ENCODE results near the gene SETBP1.

SETBP1 gene

GRCh38 chr18:44821924-44822323 lies 141.2 kb downstream of the SETBP1 start:
- no peak for DNase-seq

- DNase-seq: no peak
Measured at GRCh38 chr18:44823286-44823685, 142.6 kb downstream of the SETBP1 start.

- no peak for DNase-seq
Measured at GRCh38 chr18:44823782-44824181, 143.1 kb downstream of the SETBP1 start.

DNA sequence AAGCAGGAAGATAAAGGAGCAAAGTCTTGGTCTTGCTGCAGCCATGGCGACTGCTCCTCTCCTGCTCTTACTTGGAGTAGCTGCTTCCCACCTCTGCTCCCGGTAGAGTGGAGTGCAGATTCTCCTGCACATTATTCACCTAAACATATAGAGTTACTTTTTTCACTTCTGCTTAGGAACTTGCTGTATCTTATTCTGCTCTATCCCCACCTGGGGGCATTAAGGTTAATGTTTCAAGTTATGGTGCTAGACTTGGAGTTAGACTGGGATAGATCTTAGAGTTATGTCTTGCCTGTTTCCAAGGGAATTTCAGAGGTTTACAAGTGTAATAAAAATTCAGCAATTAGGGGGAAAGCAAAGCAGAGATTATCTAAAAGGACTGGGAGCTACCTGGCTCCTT lies 144.2 kb downstream of the SETBP1 start:
- no peak for DNase-seq

GRCh38 chr18:44826418-44827259 lies 146.0 kb downstream of the SETBP1 start:
- DNase-seq: peak; percentile 12

GRCh38 chr18:44828080-44828479 lies 147.4 kb downstream of the SETBP1 start:
- no peak for DNase-seq

DNA sequence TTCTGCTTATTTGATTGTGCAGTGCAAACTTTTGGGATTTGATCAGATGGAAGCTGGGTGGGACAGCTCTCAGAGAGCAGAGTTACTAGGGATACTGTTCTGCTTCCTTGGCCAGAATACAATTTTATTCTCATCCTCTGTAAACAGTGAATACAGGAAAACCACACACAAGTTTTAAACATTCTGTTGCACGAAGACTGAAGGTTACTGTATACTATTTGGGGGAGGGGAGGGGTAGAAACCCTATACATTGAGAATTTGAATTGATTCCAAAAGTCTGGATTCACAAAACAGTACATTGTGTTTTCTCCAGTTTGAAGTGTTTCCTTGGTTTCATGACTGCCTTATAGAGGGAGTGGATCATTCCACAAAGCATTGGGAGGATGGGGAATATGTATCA lies 149.9 kb downstream of the SETBP1 start:
- no peak for DNase-seq

DNA sequence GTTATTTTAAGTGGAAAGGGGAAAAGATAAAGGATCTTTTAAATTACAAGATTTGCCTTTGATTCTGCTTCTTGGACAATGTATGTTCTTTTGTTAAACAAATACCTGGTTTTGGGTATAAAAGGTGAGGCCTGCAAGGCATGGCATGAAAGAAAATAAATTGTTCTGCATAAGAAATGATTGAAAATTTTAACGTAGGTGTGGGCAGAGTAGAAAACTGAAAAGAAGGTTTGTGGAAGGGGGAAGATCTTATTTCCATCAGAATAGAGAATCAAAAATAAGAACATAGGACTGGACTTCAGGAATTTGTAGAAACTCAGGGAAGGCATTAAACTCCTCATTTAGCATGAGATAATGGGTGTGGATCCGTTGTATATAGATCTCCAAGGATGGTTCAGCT lies 153.1 kb downstream of the SETBP1 start:
- no peak for DNase-seq

GRCh38 chr18:44834867-44835469 lies 154.3 kb downstream of the SETBP1 start:
- no peak for DNase-seq

- no peak for DNase-seq
Measured at GRCh38 chr18:44835703-44836102, 155.0 kb downstream of the SETBP1 start.

DNA sequence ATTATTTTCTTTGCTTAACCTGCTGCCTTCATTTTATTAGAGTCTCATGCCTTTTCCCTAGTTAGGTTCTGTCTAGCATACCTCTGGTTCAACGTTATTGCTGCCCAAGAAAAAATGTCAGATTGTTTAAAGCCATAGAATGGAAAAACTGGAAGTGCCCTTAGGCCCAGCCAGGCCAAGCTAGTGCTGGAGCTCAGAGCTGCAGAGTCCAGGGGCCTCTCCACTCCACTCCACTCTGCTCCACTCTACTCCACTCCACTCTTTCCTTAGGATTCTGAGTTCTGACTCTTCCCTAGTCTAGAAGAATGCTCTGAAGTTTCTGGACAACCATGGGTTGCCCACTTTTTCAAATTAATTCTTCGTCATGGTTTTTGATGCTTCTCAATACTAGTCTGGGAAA lies 155.6 kb downstream of the SETBP1 start:
- DNase-seq: no peak

DNA sequence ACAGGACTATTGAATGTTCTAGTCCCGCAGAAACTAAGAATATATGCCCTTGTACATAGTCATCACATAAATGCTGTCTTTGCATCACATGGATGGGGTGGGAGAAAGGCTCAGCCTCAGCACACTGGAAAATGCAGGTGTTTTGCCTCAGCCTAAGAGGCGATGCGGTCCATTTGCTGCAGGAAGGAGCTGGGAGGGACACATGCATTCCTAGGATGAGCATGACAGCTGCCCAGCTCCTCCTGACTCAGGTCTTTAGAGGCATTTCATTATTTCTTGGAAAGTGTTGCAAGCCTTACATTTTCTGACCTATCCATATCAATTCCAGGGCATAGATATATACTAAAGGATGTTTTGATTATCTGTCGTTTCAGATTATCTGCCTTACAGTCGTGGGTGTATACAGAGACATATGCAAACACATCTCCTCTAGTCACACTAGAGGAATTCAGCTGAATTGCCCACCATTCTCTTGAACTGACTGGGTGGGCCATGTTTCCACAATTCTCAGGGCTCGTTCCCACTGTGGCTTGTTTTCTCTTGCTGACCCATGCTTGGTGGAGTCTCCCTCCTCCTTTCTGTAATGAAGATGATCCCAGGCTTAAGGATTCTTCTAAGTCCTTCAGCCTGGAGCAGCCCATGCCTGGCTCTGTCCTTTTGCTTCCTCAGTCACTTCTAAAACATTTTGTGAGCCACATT lies 156.9 kb downstream of the SETBP1 start:
- no peak for DNase-seq

DNA sequence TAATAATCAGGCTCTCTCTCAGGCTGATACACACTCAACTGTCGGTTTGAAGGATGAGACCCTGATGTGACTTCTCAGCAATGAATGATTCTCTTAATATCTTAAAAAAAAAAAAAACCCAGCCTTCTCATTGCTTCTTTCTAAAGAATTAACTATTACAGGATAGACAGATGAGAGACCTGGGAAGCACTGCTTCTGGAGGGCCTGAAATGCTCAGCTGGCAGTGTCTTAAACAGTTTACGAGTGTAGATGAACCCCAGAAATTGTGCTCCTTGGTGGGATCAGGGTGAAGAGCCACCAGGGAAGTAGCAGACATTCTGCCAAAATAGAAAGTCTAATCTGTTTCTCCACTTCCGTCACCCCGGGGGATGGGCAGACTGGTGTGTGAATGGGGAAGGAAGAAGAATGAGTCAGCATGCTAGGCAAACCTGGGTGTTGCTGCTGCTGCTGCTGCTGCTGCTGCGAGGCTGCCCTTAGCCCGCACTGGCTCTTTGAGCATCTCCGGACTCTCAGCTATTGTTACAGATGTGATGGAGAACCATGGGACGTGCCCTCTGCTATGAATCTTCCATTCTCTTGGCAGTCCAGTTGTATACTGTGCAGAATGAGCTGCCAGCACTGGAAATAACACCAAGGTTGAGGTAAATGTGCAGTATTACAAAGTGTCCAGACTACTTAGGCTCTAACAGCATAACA lies 158.4 kb downstream of the SETBP1 start:
- peak; percentile 91 for DNase-seq

GRCh38 chr18:44840058-44840790 lies 159.5 kb downstream of the SETBP1 start:
- DNase-seq: no peak

- no peak for DNase-seq
Measured at GRCh38 chr18:44841221-44841620, 160.5 kb downstream of the SETBP1 start.

DNA sequence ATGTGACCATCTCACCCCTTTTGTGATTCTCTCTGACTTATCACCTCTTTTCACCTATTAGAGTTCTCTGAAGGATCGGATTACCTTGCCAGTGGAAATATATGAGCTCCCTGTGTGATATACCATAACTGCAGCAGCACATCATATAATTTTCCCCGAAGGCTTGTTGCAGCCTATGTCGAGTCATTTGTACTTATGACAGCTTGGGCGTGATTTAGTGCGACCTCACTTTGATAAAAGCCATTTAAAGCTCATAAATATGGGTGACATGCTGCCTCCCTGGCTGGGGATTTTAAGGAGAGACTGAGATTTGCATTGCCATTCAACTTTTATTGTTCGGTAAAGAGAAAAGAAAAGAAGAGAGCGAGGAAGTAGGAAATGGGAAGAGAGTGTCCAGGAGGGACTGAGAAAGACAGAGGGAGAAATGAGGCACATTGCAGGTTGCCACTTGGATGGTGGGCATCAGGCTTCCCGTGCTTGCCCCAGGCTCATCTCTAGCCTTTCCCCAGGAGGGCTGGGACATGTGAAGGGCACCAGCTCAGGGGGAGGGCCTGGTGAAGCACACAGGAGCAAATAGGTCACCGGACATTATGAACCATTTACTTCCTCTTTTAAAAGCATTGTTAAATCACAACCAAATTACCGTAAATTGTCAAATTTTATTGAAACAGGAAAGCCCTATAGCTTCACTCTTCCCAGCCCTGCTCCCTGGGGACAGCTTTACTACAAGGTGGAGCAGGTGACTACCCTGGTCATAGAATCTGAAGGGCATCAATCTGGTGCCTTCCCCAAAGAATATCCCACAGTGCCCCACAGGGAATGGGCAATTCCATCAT lies 161.3 kb downstream of the SETBP1 start:
- no peak for DNase-seq

- no peak for DNase-seq
Measured at GRCh38 chr18:44842588-44843412, 162.1 kb downstream of the SETBP1 start.

- DNase-seq: no peak
Measured at GRCh38 chr18:44844486-44844885, 163.8 kb downstream of the SETBP1 start.

DNA sequence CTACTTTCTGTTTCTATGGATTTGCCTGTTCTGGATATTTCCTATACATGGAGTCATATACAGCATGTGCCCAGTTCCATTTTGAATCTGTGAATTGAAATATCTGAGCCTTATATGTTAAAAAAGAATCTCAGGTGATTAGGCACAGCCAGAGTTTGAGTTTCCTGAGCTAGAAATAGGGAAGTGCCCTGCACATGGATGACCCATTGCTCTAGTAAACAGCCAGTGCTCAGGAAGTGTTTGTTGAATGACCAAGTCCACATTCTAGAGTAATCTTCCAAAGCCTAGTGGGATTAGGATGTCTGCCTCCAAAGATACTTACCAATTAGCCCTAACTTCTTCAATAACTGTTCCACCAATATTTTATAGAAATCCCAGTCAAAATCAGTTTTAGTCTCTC lies 165.8 kb downstream of the SETBP1 start:
- DNase-seq: no peak

DNA sequence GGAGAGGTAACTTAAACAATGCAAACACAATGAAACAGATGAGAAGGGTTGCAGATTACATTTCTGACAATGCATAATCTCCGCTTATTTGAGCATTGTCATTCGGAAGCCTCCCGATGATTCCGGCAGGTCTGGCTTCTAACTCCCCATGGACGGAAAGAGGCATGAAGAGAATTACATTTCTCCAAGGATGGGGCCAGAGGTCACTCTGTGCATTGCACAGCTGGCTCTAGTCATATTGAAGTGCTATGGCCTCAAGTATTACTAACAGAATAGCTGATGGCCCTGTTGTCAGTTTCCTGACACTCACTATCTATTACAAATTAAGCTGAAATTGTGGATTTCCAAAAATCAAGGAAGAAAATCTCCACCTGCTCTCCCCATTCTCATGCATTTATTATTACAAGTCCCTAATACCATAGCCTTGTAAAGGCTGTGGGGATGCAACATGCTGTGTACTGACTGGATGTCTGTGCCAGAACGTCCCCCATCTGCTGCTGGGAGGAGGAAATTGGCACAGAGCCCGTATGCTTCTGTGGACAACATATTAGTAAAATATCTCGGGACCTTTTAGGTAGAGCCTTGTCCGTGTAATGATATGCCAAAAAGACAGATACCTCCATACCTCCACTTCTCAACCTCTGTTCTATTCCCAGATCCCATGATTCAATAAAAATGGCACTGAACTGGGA lies 168.1 kb downstream of the SETBP1 start:
- DNase-seq: no peak

Measured in MV-4-11 (cell line).